GM23248 (cell line): ENCODE data around the gene WDR48.

ENCODE experiments used
- EZH2 ChIP-seq: fragments of 200-600 bp; sonication (generic); IDR thresholded peaks from 2 replicates; pipeline ENCODE4 v1.6.1; 2018; ENCODE audit warnings: antibody characterized with exemption, mild to moderate bottlenecking; ENCODE audit not compliant: insufficient read depth, poor library complexity, severe bottlenecking
- EZH2phosphoT487 ChIP-seq: fragments of 200-600 bp; sonication (generic); IDR thresholded peaks from 2 replicates; pipeline ENCODE4 v1.6.1; 2018; ENCODE audit warnings: antibody characterized with exemption, moderate library complexity, mild to moderate bottlenecking, low read depth; ENCODE audit not compliant: insufficient read depth

- TF ChIP-seq EZH2 (no peak), EZH2phosphoT487 (no peak)
Observed at GRCh38 chr3:39140341-39140971, 88.6 kb downstream of the WDR48 start.
